EH (cell line): Measurements from ENCODE around the gene LARGE1.

ENCODE experiments used
- DNase-seq: peaks from one replicate; pipeline ENCODE4 v3.0.0-alpha.2; 2015; ENCODE audit warnings: low read depth

Gene LARGE1

GRCh38 chr22:33561149-33561807 is 359.0 kb downstream of the LARGE1 start:
- no peak for DNase-seq

DNA sequence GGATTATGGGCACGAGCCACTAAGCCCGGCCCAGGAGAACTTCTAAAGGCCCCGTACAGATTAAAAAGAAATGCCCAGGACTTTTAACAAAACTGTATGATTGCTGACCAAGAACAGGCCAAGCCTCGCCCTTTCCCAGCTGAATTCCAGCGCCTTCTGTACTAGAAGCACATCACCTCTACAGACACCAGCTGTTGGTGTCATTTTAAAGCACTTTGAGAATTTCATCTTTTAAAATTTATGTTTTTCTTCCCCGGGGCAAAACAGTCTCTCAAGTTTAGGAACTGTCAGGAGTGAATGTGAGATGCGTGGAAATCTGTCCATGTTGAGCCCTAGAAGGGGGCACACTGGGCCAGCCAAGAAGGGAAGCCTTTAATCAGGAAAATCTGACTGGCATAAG is 362.4 kb downstream of the LARGE1 start:
- no peak for DNase-seq

DNA sequence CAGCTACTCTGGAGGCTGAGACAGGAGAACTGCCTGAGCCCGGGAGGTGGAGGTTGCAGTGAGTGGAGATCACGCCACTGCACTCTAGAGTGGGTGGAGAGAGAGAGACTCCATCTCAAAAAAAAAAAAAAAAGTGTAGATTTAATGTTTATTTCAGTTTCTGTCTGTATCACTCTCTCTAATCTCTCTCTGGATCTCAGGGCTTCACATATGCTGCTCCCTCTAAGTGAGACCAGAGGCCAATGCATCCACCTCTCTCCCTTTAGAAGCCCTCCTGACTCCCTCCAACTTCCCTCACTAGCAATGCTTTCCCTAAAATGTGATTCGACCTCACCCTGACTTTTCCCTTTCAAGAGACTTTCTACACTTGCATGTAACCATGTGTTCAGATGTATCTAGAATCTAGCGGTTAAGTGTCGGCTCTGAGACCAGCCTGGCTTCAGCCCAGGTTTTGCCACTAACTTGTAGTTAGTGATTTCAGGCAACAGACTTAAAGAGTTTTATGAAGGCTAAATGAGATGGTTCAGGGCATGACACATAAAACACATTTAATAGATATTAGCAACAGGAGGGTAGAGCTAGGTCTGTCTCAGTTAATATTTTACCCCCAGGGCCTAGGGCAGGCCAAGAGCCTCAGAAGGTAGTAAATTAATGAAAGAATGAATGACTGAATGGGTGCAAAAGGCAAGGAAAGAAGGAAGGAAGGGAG is 364.3 kb downstream of the LARGE1 start:
- no peak for DNase-seq

DNA sequence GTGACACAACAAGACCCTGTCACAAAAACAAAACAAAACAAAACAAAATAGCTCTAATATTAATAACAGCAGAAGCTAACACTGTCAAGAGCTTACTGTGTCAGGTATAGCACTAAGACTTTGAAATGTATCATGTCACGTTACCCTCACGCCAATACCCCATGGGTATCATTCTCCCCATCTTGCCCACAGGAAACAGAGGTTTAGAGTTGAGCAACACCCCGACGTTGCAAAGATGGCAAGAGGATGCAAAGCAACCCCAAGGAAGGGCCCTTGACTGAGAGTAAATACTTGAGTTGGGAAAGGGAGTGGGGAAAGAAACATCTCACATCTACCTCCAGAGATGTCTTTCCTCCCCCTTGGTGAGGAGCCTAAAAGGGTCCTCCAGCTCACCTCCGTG is 366.8 kb downstream of the LARGE1 start:
- no peak for DNase-seq

DNA sequence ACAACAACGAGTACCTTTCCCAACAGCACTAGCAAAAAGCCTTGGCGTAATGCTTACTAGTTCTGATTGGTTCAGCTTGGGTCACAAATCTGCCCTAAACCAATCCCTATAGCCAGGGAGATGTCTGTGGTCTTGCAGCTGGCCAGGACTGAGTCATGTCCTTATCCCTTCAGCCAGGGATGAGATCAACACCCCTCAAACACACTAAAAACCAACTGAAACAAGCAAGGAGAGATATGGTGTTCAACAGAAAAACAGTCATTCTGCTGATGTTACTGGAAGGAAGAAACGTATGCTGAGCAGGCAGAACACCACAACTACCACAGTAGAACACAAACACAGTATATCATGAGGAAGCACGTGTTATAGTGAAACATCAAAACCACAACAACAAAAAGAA is 375.6 kb downstream of the LARGE1 start:
- peak; percentile 27 for DNase-seq

DNA sequence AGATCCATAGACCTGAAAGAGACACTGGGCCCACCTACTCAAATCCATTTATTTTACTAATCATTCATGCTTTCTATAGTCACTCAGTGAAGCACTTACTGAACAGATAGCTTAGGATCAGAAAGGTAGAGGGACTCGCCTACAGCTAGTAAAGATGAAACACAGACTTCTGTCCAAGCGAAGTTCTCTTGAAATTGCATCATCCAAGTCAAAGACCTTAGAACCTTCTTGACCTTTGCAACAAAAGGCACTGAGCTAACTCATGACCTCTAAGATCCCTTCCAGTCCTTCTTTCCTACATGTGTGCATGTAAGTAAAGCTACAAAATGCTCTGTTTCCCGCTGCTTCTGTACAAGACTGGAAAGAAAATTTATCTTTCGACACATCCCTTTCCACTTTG is 377.6 kb downstream of the LARGE1 start:
- no peak for DNase-seq

DNA sequence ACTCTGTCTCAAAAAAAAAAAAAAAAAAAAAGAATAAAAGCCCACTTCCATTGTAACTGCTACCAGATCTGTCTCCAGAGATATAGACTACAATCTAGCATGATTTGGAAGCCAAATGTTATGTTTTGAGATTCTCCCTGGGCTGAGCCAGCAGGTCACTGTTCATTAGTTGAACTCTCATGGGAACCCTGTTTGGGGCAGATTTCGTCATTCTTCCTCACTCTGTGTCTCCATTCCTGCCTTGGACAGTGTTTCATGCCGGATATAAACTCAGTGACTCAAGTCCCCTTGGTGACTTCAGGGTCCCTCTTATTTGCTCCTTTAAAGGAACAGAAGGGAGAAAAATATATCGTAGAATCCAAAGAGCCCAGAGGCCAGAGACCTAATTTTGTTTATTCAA is 378.1 kb downstream of the LARGE1 start:
- DNase-seq, result peak; percentile 16

DNA sequence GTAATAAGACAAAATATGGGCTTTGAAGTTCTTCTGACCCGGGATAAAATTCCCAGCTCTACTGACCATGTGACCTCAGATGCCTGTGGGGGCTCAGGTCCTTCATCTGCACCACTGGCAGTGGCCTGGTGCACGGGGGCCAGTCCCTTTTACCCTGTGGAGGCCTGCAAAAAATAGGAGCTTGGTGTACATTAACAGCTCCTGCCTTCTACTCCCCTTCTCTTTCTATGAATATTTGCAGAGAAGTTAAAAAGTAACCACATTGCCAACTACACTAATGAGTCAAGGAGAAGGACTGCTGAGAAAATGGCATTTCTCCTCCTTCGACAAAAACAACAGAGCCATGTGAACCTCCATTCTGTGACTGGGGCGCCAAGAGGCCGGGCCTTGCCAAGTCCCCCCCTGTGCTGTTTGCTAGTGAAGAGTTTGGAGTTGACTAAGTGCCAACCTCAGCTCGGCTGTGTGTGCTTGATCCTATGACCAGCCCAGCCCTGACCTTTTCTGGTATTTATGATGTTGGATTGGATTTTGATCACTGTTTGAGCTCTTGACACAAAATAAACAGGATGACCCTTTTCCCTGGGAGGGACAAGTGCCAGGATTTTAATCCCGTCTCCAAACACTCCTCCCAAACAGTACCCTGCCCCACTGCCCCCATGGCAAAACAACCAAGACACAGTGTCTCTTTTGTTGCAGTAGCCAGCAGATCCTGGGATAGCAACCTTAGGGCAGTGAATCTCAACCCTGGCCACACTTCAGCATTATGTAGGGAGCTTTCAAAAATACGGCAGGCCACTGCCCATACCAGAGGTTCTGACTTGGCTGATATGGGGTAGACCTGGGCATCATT is 380.1 kb downstream of the LARGE1 start:
- DNase-seq, result peak; percentile 42

DNA sequence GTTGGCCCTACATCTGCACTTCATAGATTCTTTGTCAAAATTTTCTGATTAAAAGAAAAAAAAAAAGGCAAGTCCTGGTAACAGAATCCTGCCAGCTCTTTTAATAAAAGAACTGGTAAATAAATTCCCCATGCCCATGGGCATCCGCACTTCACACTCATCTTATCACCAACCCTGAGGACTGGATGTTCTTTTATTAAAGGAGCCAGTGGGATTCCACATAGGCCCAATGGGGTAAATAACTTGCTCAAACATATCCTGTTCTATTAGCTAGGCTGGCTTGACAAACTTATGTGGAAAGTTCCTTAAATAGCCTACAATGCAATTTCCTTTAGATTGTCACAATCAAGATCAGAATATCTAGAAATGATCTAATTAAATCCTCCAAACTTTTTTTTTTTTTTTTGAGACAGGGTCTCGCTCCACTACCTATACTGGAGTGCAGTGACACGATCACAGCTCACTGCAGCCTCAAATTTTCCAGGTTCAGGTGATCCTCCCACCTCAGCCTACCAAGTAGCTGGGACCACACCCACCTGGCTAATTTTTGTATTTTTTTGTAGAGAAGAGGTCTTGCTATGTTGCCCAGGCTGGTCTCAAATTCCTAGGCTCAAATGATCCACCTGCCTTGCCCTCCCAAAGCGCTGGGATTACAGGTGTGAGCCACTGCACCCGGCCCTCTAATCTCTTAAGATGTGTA is 380.9 kb downstream of the LARGE1 start:
- DNase-seq, result no peak

DNA sequence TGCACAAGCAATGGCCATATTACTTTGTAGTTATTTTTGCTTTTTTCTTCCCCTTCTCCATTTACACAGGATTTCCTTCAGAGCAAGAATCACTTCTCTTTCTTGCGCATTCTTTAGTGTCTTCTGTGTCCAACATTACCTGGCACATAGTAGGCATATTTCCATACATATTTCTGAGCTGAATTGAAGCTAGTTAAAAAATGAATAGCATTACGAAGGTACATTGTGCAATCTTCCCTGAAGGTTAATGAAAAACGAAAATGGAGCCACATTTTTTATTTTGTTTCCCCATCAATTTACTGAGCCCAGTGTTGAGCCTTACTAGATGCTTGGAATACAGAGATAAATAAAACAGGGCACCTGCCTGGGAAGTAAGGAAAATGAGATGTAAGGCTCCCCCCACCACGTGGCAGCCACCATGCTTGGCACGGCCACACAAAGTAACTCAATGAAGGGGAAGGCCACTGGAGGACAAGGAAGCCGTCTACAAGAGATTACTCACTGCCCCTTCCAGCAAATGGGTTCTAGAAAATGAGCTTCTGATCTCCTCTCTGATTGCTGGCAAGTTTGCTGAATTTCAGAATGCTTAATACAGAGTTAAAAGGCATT is 381.9 kb downstream of the LARGE1 start:
- DNase-seq, result no peak

DNA sequence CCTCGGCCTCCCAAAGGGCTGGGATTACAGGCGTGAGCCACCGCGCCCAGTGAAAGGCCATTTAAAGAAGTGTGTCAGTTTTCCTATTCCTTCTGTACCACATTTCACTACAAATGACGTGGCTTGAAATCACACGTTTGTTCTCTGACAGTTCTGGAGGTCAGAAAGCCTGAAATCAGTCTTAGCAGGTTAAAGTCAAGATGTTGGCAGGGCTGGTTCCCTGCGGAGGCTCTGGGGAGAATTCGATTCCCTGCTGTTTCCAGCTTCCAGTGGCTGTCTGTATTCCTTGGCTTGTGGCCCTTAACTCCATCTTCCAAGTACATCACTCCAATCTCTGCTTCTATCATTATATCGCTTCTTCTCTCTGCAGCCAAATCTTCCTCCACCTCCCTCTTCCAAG is 383.2 kb downstream of the LARGE1 start:
- no peak for DNase-seq

DNA sequence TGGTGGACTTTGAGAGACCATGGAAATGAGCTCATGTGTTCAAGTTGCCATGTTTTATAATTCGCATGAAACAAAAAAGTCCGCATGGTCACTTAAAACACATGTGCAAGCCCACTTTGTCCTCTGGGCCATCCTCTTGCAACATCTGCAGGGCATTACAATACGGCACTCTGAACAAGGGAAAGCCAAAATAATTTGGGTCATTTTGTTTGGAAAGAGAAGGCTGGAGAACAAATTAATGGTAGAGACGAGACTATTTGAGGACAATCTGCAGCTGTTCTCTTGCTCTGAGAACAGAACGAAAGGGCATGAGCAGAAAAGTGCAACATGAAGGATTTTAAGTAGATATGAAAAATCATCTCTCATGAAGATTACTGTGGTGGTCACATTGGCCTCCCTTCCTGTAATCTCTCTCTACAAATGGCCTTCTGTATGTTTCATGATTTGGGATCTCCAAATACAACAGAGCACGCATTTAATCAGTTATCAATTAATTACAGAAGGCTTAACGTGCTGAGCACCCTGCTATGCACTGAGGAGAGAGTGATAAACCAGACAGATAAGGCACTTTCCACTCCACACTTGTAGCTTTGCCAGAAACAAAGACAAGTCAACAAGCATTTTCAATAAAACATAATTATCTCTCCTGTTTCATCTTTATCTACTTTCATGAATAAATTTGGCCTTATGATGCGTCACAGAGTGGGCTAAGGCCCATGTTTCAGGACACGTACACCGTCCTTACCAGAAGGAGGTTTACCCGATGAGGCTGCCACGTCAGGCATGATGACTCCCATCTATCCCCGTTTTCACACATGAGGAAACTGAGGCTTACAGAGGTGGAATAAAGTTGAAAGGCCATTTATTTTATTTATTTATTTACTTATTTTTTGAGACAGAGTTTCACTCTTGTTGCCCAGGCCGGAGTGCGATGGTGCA is 384.1 kb downstream of the LARGE1 start:
- no peak for DNase-seq

GRCh38 chr22:33529424-33530113 is 390.7 kb downstream of the LARGE1 start:
- peak; percentile 41 for DNase-seq

GRCh38 chr22:33528183-33528582 is 392.1 kb downstream of the LARGE1 start:
- no peak for DNase-seq

- no peak for DNase-seq
Observed at GRCh38 chr22:33526434-33527107, 393.7 kb downstream of the LARGE1 start.

- DNase-seq, result no peak
Observed at GRCh38 chr22:33524511-33525260, 395.6 kb downstream of the LARGE1 start.

DNA sequence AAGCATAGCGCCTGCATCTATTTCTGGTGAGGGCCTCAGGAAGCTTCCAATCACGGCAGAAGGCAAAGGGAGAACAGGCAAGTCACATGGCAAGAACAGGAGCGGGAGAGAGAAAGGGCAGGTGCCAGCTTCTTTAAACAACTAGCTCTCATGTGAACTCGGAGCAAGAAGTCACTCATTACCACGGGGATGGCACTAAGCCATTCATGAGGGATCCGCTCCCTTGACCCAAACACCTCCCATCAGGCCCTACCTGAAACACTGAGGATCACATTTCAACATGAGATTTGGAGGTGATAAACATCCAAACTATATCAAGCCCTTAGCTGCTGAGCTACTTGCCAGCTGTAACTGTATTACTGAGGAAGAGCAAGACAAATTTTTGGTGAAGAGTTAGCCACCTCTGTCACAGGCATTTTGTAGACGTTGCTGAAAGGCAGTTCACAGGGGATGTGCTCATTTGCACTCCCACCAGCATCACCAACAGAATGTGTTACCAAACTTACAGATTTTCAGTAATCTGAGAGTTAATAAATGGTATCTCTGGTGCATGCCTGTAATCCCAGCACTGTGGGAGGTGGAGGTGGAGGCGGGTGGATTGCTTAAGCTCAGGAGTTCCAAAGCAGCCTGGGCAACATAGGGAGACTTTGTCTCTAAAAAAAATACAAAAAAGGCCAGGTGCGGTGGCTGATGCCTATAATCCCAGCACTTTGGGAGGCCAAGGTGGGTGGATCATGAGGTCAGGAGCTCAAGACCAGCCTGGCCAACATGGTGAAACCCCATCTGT is 398.2 kb downstream of the LARGE1 start:
- no peak for DNase-seq
